NCI-H774 (cell line): ENCODE data around the gene SLC47A2.

Source experiments
- DNase-seq: peaks from one replicate; lab custom pipeline; 2025; lab: John Stamatoyannopoulos, UW

Gene SLC47A2

GRCh38 chr17:19728084-19728495, 11.7 kb upstream of the SLC47A2 start:
- peak; percentile 60 for DNase-seq

GRCh38 chr17:19727501-19728078, 11.2 kb upstream of the SLC47A2 start:
- DNase-seq = no peak

- DNase-seq = no peak
Measured at GRCh38 chr17:19726631-19727376, 10.4 kb upstream of the SLC47A2 start.

GRCh38 chr17:19725486-19725885, 9.1 kb upstream of the SLC47A2 start:
- no peak for DNase-seq

DNA sequence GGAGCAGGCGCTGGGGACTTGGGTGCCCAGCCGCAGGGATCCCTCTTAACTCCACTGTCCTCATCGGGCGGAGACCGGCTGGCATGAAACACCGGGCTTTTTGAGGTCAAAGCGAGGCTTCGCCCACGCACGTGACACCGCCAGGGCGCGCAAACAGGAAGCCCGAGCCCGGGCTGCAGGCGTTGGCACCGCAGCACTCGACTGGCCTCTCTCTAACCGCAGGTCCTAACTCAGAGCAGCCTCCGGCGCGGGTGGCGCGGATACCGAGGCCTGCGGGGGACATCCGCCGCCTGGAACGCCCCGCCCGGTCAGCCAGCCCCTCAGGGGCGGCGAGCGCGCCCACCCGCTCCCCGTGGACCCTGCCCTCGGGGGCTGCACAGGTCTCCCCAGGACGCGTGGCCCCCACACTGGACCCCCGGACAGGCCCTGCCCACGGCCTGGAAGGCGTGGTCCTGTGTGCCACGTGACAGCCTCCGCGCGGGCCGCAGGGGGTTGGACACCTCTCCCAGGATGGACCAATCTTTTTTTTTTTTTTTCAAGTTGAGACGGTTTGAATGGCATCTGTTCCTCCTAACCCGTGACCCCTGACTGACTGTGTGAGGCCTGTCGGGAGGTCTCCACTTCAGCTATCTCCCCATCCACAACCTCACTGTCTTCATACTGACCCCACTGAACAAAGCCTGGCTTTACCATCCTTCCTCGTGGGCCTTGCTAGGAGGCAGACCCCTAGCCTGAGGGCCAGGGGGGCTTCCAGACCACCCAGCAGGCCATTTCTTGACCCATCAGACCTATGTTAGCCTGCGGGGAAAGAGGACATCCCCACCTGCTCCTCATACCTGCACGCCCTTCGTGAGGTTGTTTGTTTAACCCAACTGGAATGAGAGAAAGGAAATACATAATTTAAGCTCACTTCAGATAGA, 8.4 kb upstream of the SLC47A2 start:
- no peak for DNase-seq

DNA sequence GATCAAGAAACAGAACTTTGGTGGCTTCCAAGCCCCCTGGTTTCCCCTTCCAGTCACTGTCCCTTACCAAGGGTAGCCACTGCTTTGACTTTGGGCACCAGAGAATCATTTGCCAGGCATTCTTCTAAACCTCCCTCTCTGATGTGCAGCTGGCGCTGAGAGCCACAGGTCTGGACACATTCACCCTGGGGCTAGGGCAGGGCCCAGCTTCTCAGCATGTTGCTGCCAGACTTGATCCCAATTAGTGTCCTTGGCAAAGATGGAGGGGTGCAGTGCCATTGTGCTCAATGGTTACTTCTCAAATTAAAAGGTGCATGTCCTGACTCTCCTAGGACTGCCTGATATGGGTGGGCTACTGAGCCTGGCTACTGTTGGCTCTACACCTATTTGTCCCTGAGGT, 7.6 kb upstream of the SLC47A2 start:
- DNase-seq = no peak

DNA sequence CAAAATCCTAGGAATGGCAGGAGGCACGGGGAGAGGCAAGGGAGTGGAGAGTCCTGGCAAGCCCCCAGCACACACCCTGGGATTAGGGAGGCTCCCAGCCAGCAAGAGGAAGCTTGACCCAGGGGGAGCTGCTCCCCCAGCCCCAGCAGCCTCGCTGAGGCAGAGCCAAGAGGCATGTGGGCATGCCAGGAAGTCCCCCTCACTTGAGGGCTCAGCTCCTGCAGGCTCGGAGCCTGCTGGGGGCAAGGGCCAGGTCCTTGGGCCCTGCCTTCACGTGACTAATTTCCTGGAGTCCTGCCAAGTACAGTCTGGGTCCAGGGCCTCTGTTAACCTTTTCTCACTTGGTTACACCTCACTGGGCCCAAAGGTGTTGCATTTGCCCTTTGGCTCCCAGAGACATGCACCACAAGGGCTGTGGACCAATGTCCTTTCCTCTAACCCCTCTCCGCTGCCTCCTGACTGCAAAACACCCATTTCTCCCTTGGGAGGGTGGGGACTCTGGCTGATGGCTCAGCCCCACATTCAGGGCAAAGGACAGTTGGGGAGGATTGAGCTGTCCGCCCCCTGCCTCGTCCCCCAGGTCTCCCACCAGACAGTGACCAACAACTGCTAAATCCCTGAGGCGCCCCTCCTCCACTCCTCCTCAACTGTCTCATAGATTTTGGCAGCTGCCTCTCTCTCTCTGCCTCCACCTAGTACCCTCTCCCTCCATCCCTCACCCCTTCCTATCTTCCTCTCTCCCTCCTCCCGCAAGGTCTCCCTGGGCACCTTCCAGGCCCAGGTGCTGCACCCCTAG, 4.4 kb upstream of the SLC47A2 start:
- DNase-seq = no peak

GRCh38 chr17:19720210-19720475, 3.8 kb upstream of the SLC47A2 start:
- no peak for DNase-seq

DNA sequence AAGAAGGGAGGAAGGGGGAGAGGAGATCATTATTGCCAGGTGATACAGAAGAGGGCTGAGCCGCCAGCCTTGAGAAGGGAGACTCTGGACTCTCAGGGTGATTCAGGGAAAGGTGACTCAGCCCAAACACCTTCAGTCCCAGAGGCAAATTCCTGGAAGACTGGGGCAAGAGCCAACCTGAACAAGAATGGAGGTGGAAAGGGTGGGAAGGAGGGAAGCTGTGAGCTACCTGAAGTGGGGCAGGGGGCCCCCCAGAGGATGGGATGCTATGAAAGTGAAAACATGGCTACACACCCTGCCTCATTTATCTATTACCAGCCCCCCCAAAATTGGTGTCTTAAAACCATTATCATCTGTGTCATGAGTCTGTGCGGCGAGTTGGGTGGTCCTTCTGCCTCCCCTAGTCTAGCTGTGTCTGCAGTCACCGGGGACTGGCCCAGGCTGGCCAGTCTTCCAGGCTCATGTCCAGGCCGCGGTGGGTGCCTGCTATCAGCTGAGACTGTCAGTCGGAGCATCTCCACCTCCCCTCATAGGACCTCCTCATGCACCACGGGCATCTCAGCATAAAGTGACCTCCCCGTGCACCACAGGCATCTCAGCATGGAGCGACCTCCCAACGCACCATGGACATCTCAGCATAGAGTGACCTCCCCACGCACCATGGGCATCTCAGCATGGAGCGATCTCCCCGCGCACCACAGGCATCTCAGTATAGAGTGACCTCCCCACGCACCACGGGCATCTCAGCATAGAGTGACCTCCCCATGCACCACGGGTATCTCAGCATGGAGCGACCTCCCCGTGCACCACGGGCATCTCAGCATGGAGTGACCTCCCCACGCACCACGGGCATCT, 3.2 kb upstream of the SLC47A2 start:
- no peak for DNase-seq

DNA sequence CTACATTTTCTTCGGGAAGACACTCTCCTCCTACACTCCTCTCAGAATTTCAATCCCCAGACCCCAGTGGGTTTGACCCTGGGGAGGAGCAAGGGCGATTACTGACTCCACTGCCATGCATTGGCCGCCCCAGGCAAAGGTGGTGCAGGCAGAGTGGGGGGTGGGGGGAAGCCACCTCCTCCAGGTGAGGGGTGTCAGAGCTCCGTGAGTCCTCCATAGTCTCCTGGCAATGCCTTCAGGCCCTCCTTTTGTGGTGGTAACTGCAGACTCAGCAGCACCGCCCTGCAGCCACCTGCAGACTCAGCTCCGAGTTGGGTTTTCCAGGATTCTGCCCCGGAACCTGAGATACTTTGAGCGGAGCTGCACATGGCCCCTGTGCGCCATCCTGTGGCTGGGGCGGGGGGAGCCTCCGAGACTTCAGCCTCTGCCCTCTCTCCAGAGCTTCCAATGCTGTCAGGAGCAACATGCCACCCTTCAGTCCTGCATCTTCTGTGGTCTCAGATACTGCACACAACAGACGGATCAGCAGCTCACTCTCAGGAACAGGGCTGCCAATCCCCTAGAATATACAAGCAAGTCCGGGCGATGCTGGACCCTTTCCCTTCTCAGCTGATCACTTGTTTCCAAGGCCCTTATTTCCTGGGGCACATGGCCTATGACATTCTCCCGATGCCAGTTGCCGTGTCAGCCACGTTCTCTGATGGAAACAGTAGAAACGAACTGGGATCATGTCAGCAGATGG, 2.4 kb upstream of the SLC47A2 start:
- no peak for DNase-seq

DNA sequence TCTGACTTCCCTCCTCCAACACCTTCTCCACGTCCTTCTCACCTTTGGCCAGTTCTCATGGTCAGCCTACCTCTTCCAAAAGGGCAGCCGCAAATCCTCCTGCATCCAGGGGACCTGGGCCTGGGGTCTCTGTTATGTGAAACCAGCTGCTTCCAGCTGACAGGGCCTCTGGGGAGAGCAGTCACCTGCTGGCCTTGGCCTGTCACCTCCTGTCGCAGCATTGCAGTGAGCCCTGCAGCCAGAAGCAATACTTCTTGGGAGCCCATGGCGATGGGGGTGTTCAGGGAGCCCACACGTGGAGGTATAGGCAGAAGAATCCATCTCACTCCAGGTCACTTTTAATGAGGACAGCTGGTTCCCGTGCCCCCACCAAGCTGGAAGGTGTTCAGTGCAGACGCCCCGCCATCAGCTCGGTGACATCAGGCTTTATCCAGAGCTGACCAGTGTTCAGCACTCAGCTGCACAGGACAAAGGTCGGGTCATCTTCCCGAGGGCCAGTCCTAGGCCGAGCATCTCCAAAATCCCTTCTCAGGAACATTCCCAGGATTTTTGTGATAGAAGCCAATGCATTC, 1.7 kb upstream of the SLC47A2 start:
- no peak for DNase-seq

- no peak for DNase-seq
Measured at GRCh38 chr17:19717411-19717908, 1.1 kb upstream of the SLC47A2 start.

DNA sequence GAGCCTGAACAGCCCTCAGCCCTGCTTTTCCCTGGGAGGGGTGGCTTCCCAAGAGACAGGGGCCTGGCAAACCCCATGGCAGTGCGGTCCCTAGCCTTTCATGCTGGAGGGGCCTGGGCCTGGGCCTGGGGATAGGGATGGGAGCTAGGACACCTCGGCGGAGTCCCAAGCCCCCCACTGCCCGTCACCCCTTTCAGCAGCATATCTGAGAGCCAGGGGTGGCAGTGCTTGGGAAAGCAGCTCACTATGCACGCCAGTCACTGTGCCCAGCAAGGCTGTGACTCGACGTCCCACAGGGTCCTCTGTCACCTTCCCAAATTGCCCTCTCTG, 612 bp upstream of the SLC47A2 start:
- DNase-seq = no peak

- DNase-seq = no peak
Measured at GRCh38 chr17:19714542-19715411, 1.6 kb downstream of the SLC47A2 start.

GRCh38 chr17:19713901-19714361, 2.5 kb downstream of the SLC47A2 start:
- no peak for DNase-seq

- no peak for DNase-seq
Measured at GRCh38 chr17:19713462-19713861, 2.9 kb downstream of the SLC47A2 start.

- DNase-seq = no peak
Measured at GRCh38 chr17:19712436-19713004, 3.9 kb downstream of the SLC47A2 start.

- DNase-seq = no peak
Measured at GRCh38 chr17:19709841-19710240, 6.5 kb downstream of the SLC47A2 start.
